ENCODE data around the gene TRAIP.

The TRAIP gene

GRCh38 chr3:49780080-49780974 is 76.0 kb downstream of the TRAIP start:
- no peaks in the 10 kb centered on the region for H3K27me3 ChIP-seq (ENCODE audit: insufficient read depth, low read length, poor library complexity, severe bottlenecking)
- no peaks in the 10 kb centered on the region for H3K9me3 ChIP-seq (ENCODE audit: insufficient read depth, low read depth, low read length)
- H4K20me1 ChIP-seq (ENCODE audit: insufficient read depth, low read length, poor library complexity, severe bottlenecking) = no peaks in the 10 kb centered on the region
- no peak for TF ChIP-seq EZH2phosphoT487 (IDR thresholded peaks at IDR 0.05; ENCODE audit: borderline replicate concordance)
- TF ChIP-seq, protein P1, sequence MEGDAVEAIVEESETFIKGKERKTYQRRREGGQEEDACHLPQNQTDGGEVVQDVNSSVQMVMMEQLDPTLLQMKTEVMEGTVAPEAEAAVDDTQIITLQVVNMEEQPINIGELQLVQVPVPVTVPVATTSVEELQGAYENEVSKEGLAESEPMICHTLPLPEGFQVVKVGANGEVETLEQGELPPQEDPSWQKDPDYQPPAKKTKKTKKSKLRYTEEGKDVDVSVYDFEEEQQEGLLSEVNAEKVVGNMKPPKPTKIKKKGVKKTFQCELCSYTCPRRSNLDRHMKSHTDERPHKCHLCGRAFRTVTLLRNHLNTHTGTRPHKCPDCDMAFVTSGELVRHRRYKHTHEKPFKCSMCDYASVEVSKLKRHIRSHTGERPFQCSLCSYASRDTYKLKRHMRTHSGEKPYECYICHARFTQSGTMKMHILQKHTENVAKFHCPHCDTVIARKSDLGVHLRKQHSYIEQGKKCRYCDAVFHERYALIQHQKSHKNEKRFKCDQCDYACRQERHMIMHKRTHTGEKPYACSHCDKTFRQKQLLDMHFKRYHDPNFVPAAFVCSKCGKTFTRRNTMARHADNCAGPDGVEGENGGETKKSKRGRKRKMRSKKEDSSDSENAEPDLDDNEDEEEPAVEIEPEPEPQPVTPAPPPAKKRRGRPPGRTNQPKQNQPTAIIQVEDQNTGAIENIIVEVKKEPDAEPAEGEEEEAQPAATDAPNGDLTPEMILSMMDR (conservative IDR thresholded peaks at IDR 0.05; ENCODE audit: low read length) = no peak
- no peak overlapping the region for H2AFZ ChIP-seq (ENCODE audit: low read length)
- H3K4me1 ChIP-seq (ENCODE audit: insufficient read depth, low read length, poor library complexity, severe bottlenecking) = peaks cover 33% of the 10 kb centered on the region
- H3F3A ChIP-seq (ENCODE audit: low read depth) = no peaks in the 10 kb centered on the region
- no peaks in the 10 kb centered on the region for H3K36me3 ChIP-seq (ENCODE audit: insufficient read depth, low read length)
- peak overlapping the region; percentile 38 for H3K9ac ChIP-seq (ENCODE audit: low read depth, low read length, poor library complexity, severe bottlenecking)
- peak overlapping the region; percentile 50 for H3K4me3 ChIP-seq (ENCODE audit: low read length, poor library complexity, severe bottlenecking)
- no peaks in the 10 kb centered on the region for H3K9me2 ChIP-seq (replicated peaks; ENCODE audit: low read depth, low read length)
- H3K79me2 ChIP-seq (ENCODE audit: insufficient read depth, low read length) = peaks cover 75% of the 10 kb centered on the region
- peak overlapping the region; percentile 63 for H3K4me2 ChIP-seq (ENCODE audit: low read depth, low read length, poor library complexity, severe bottlenecking)

DNA sequence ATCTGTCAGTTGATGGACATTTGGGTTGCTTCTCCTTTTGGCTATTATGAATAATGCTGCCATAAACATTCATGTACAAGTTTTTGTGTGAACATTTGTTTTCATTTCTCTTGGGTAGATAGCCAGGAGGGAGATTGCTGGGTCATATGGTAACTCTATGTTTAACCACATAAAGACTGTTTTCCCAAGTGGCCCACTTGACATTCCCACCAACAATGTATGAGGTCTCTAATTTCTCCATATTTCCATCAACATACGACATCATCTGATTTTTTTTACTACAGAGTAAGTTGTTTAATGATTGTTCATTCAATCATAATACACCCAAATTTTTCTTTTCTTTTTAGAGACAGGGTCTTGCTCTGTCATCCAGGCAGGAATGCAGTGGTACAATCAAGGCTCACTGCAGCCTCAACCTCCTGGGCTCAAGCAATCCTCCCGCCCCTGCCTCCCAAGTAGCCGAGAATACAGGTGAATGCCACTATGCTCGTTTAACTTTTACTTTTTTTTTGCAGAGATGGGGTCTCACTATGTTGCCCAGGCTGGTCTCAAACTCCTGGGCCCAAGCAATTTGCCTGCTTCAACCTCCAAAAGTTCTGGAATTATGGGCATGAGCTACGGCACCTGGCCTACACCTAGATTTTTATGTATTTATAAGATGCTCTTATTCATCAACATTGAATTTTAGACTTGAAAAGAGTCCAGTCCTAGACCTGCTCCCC is 76.8 kb downstream of the TRAIP start:
- Histone ChIP-seq H3K9me3 (ENCODE audit: insufficient read depth, low read depth, low read length) (no peaks in the 10 kb centered on the region), H2AFZ (ENCODE audit: low read length) (no peak overlapping the region), H3K9me2 (replicated peaks; ENCODE audit: low read depth, low read length) (no peaks in the 10 kb centered on the region), H3K4me3 (ENCODE audit: low read length, poor library complexity, severe bottlenecking) (no peak overlapping the region), H3K79me2 (ENCODE audit: insufficient read depth, low read length) (peaks cover 73% of the 10 kb centered on the region), H4K20me1 (ENCODE audit: insufficient read depth, low read length, poor library complexity, severe bottlenecking) (no peaks in the 10 kb centered on the region), H3K4me1 (ENCODE audit: insufficient read depth, low read length, poor library complexity, severe bottlenecking) (peaks cover 25% of the 10 kb centered on the region), H3K36me3 (ENCODE audit: insufficient read depth, low read length) (no peaks in the 10 kb centered on the region), H3F3A (ENCODE audit: low read depth) (0 out of 2 replicates have a peak, but pooled peaks cover 3% of the 10 kb centered on the region), H3K9ac (ENCODE audit: low read depth, low read length, poor library complexity, severe bottlenecking) (no peak overlapping the region), H3K27me3 (ENCODE audit: insufficient read depth, low read length, poor library complexity, severe bottlenecking) (no peaks in the 10 kb centered on the region), H3K4me2 (ENCODE audit: low read depth, low read length, poor library complexity, severe bottlenecking) (peak overlapping the region; percentile 63)
- TF ChIP-seq EZH2phosphoT487 (IDR thresholded peaks at IDR 0.05; ENCODE audit: borderline replicate concordance) = no peak
- TF ChIP-seq, protein P1 (conservative IDR thresholded peaks at IDR 0.05; ENCODE audit: low read length) = no peak
